NCI-H1417 treated with DMSO at 0.1 percent for 48 hours (cell line): ENCODE measurements around the gene MIPEP.

Experiments used
- DNase-seq: peaks from one replicate; lab custom pipeline; 2025; lab: John Stamatoyannopoulos, UW

Gene MIPEP

GRCh38 chr13:23810685-23811240, 78.4 kb downstream of the MIPEP start:
- DNase-seq, result no peak

GRCh38 chr13:23808803-23809202, 80.4 kb downstream of the MIPEP start:
- DNase-seq, result no peak

- DNase-seq, result no peak
Measured at GRCh38 chr13:23806874-23807526, 82.2 kb downstream of the MIPEP start.

GRCh38 chr13:23805821-23806220, 83.4 kb downstream of the MIPEP start:
- no peak for DNase-seq

GRCh38 chr13:23805122-23805521, 84.1 kb downstream of the MIPEP start:
- no peak for DNase-seq

GRCh38 chr13:23804166-23804565, 85.0 kb downstream of the MIPEP start:
- DNase-seq, result no peak

- no peak for DNase-seq
Measured at GRCh38 chr13:23801141-23801540, 88.1 kb downstream of the MIPEP start.

- DNase-seq, result no peak
Measured at GRCh38 chr13:23799945-23800344, 89.3 kb downstream of the MIPEP start.

- no peak for DNase-seq
Measured at GRCh38 chr13:23797276-23797903, 91.8 kb downstream of the MIPEP start.

GRCh38 chr13:23796551-23796950, 92.6 kb downstream of the MIPEP start:
- no peak for DNase-seq

- no peak for DNase-seq
Measured at GRCh38 chr13:23794267-23795161, 94.7 kb downstream of the MIPEP start.

- DNase-seq, result no peak
Measured at GRCh38 chr13:23793711-23794110, 95.5 kb downstream of the MIPEP start.

GRCh38 chr13:23792680-23793079, 96.5 kb downstream of the MIPEP start:
- no peak for DNase-seq

- DNase-seq, result no peak
Measured at GRCh38 chr13:23790577-23791170, 98.5 kb downstream of the MIPEP start.

GRCh38 chr13:23789576-23790346, 99.4 kb downstream of the MIPEP start:
- DNase-seq, result no peak

GRCh38 chr13:23788459-23788858, 100.7 kb downstream of the MIPEP start:
- DNase-seq, result no peak

GRCh38 chr13:23787464-23787863, 101.7 kb downstream of the MIPEP start:
- DNase-seq, result no peak

- no peak for DNase-seq
Measured at GRCh38 chr13:23786607-23787006, 102.6 kb downstream of the MIPEP start.

GRCh38 chr13:23778879-23779278, 110.3 kb downstream of the MIPEP start:
- DNase-seq, result no peak

GRCh38 chr13:23778002-23778652, 111.1 kb downstream of the MIPEP start:
- no peak for DNase-seq

GRCh38 chr13:23777575-23777870, 111.7 kb downstream of the MIPEP start:
- no peak for DNase-seq
